H4 (cell line): ENCODE measurements around the gene A4GALT. TPM values are rescaled to one million over a fixed set of nuclear protein-coding genes. Genes with fewer than 3 reads are reported as not detected.
A peak's percentile ranks its signal among the peaks of the same experiment; 100 is the strongest.

Experiments used
- DNase-seq: peaks from one replicate; pipeline ENCODE4 v3.0.0-alpha.2; 2015; ENCODE audit warnings: low spot score
- total RNA-seq: library from RNA; depleted of rRNA; stranded (reverse); fragments of >200 nt; shearing (Covaris generic); gene quantifications from 2 replicates; pipeline ENCODE4 v1.2.3, GENCODE V29; 2014; rRNA removed

The A4GALT gene
- total RNA-seq, 1 experiment from 2014 or later = 0.48 TPM

GRCh38 chr22:42649246-42650099 is 71.2 kb downstream of the A4GALT start, which contains the start of gene CYB5R3:
CYB5R3 (minus strand) TSS chr22:42649392; CDS start chr22:42649315, 77 bp downstream.
- DNase-seq = peak; percentile 77

GRCh38 chr22:42648368-42649245 is 72.1 kb downstream of the A4GALT start:
- no peak for DNase-seq

DNA sequence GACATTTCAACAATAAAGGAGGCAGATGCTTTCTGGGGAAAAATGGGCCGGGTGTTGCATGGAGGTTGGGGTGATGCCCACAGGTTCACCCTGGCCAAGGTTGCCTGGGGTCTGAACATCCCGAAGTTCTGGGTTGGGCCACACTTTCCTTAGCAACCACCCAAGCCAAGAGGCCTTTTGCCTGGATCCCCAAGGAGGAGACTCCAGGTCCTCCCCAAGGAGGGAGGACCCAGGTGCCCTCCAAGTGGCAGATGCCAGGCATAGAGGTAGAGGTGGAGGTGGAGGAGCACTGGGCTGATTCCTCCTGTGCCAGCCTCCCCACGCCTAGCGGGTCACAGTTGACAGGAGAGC is 72.7 kb downstream of the A4GALT start:
- no peak for DNase-seq

DNA sequence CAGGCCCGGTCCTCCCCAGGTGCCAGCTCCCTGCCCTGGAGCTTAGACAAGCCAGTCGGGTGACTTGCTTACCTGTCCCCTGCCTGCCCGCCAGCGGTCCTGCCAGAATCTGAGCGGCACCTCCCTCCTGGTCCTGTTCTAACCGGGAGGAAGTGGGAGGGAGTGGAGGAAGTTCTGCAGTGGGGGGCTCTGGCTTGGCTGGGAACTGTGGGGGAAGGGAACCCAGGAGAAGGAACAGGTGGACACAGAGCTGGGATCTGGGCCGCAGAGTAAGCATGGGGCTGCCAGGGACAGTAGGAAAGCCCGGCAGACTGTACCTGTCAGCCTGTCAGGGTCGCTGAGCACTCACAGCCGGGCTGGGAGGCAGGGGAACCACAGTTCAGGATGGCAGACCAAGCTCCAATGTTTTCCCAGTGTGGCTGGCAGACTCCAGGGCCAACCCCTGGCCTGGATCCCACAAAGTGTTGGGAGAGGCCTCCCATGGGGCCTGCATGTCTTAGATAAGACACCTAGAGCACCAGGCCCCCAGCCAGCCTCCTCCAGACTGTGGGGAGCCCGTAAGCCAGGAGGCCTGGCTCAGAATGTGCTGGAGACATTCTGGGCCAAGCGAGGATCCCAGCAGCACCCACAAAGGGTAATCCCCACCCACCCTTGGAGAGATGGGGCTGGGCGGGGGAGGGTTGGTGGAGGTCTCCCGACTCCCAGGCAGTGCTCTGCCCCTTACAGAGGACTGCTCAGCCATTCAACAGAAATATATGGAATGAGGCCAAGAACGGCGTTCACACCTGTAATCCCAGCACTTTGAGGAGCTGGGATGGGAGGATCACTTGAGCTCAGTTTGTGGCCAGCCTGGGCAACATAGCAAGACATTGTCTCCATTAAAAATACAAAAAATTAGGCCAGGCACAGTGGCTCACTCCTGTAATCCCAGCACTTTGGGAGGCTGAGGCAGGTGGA is 73.8 kb downstream of the A4GALT start:
- no peak for DNase-seq

GRCh38 chr22:42645938-42646568 is 74.6 kb downstream of the A4GALT start:
- no peak for DNase-seq

GRCh38 chr22:42645341-42645937 is 75.2 kb downstream of the A4GALT start:
- DNase-seq = no peak

- DNase-seq = no peak
Observed at GRCh38 chr22:42644422-42645340, 76.0 kb downstream of the A4GALT start.

GRCh38 chr22:42643634-42644421 is 76.8 kb downstream of the A4GALT start:
- no peak for DNase-seq

DNA sequence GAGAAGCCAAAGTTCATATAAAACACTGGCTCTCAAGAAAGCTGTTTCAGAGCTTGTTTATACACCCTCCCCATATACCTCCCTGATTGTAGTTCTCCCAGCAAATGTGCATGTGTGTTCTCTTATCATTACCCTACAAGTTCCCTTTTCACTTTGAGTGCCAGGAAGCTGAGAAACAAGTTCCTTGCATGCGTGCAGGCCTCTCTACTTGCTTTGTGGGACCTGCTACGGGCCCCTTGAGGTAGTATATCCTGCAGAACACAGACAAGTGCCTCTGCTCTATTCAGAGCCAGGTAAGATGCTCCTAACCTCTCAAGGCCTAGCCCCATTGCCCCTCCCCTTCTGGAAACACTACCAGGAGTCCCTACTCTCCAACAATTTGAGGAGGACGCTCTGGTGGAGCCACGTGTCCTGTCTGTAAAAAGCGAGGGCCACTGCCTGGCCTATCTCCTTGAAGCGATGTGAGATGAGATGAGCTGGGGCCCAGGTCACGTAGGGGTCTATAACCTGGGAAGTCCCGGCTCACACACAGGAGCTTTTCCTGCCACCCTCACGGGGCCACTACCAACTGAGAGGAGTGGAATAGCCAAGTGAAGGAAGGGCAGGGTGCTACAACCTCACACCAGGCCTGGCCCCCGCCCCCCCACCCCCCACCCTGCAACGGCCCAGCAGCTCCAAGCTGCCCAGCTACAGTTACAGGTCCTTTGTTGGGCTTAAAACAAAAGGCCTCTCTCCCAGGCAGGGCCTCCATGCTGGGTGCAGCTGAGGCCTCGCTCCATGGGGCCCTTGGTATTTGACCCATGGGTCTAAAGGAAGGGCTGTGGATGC is 77.7 kb downstream of the A4GALT start:
- no peak for DNase-seq

Other genes with a start within 250 kb of the A4GALT start
- gene RRP7A, start 201.1 kb downstream of the A4GALT start, total RNA-seq = 20.2 and 26.5 TPM in 2 replicates
- gene SERHL2, start 166.9 kb downstream of the A4GALT start, total RNA-seq = 0.10 and 0.62 TPM in 2 replicates
- gene POLDIP3, start 106.0 kb downstream of the A4GALT start, total RNA-seq = 20.2 and 27.8 TPM in 2 replicates
- gene ATP5MGL, start 80.3 kb downstream of the A4GALT start, total RNA-seq = not detected in 2 replicates
- gene CYB5R3, start 71.5 kb downstream of the A4GALT start, total RNA-seq = 44.0 and 48.4 TPM in 2 replicates
- gene ARFGAP3, start 136.4 kb upstream of the A4GALT start, total RNA-seq = 39.8 and 46.0 TPM in 2 replicates